Right lobe of liver (tissue), 6 donors: Measurements from ENCODE around the gene SUFU. TPM values are rescaled to one million over a fixed set of nuclear protein-coding genes. Genes with fewer than 3 reads are reported as not detected.

Experiments used
- ATAC-seq, 4 donors: fragments of 200-7000 bp; cut with Tn5 transposase; one replicate each; pipeline ENCODE4 v1.9.1; 2020; ENCODE audit warnings: mild to moderate bottlenecking in 4 of 4, moderate library complexity in 4 of 4
- DNase-seq, 3 donors: peaks; one replicate each; pipeline ENCODE4 v3.0.0-alpha.2; 2020
- H3K27ac ChIP-seq, 3 donors: fragments of 200-600 bp; one replicate each; pipeline ENCODE4 v1.8.0; 2022
- H3K27me3 ChIP-seq, 2 donors: fragments of 200-600 bp; one replicate each; pipeline ENCODE4 v1.8.0; 2022
- H3K36me3 ChIP-seq, 4 donors: fragments of 200-600 bp; sonication (generic) in 1 of 4; one replicate each; pipeline versions ENCODE4 v1.5.1 to v1.8.0; 2017 to 2022; ENCODE audit warnings: control low read depth in 1 of 4
- H3K4me1 ChIP-seq, 4 donors: fragments of 200-600 bp; sonication (generic) in 1 of 4; one replicate each; pipeline versions ENCODE4 v1.5.1 to v1.8.0; 2017 to 2022; ENCODE audit warnings: control low read depth in 1 of 4
- H3K4me3 ChIP-seq, 3 donors: fragments of 200-600 bp; one replicate each; pipeline ENCODE4 v1.8.0; 2022
- H3K9me3 ChIP-seq, 4 donors: fragments of 200-600 bp; sonication (generic) in 1 of 4; one replicate each; pipeline versions ENCODE4 v1.5.1 to v1.8.0; 2017 to 2022; ENCODE audit warnings: control low read depth in 1 of 4
- CTCF ChIP-seq, 4 donors: fragments of 200-600 bp in 3 of 4; fragments of 450-650 bp in 1 of 4; IDR thresholded peaks; one replicate each; pipeline versions ENCODE4 v1.5.1 to v1.8.0; 2016 to 2022; ENCODE audit warnings: antibody characterized with exemption in 4 of 4, mild to moderate bottlenecking in 2 of 4
- POLR2A ChIP-seq: fragments of 450-650 bp; IDR thresholded peaks from one replicate; pipeline ENCODE4 v1.6.1; 2017; ENCODE audit warnings: antibody characterized with exemption, mild to moderate bottlenecking
- WGBS: methylation state at CpG from one replicate; pipeline ENCODE4 v1.1.6; 2018; ENCODE audit warnings: low coverage, low lambda C conversion rate; ENCODE audit not compliant: insufficient coverage; ENCODE audit errors: missing lambda C conversion rate; 5-methylcytosine and 5-hydroxymethylcytosine counted together
- intact Hi-C, 2 donors: fragments of 100-400 bp; cut with DNase I; formaldehyde crosslinking; loops; one replicate each; pipeline versions ENCODE4 v1.11.2 to v1.14.1; 2022
- total RNA-seq, 6 experiments: library from RNA; depleted of rRNA in 2 of 6; stranded (reverse); fragments of >200 nt in 2 of 6; fragmentation: NEBNext Ultra II Directional in 3 of 6; extraction: Animal tissue kit (Norgen Biotek cat#: 25700) in 3 of 6; gene quantifications; one replicate each; pipeline versions ENCODE4 v1.1.0 to v1.2.4, GENCODE V29; 2016 to 2023
- donor health status: DM: no; HTN: yes; CAD: no.
- donor health status: DM: no; HTN: no; CAD: no.
- donor health status: DM: no; HTN: no; CAD: no.
- donor health status: DM: no; HTN: yes; CAD: no.
- donor health status: DM: no; HTN: yes; CAD: no.

The SUFU gene
- total RNA-seq, 6 experiments from 2014 or later = 4.2 to 6.2 (median 5.1) TPM

GRCh38 chr10:102597131-102597991 is 93.6 kb downstream of the SUFU start:
- no peaks in the 10 kb centered on the region for H3K36me3 ChIP-seq
- DNase-seq (peak; percentile 80 to 86 (median 84)), ATAC-seq (peak; percentile 80 to 89 (median 85))
- no peak overlapping the region for H3K4me3 ChIP-seq
- H3K27ac ChIP-seq = peak overlapping the region; percentile 63 to 83 (median 69)
- no peaks in the 10 kb centered on the region for H3K9me3 ChIP-seq
- peaks cover 0 to 38% (median 17%) of the 10 kb centered on the region in 4 donors for H3K4me1 ChIP-seq
- intact Hi-C loops = no loop called here
- 41% methylated on average over 11 of the region's 16 CpGs for WGBS
- TF ChIP-seq POLR2A = peak; percentile 52
- peak in 2 of 4 donors; percentile 19 to 25 for TF ChIP-seq CTCF (IDR thresholded peaks at IDR 0.05)
- no peaks in the 10 kb centered on the region for H3K27me3 ChIP-seq

- H3K27me3 ChIP-seq = no peaks in the 10 kb centered on the region
- peaks cover 0 to 2% (median 0%) of the 10 kb centered on the region in 4 donors for H3K36me3 ChIP-seq
- no peak overlapping the region for H3K4me3 ChIP-seq
- intact Hi-C loops = no loop called here
- 83% methylated on average over 8 of the region's 8 CpGs for WGBS
- no peaks in the 10 kb centered on the region for H3K9me3 ChIP-seq
- TF ChIP-seq POLR2A (no peak), CTCF (IDR thresholded peaks at IDR 0.05) (no peak)
- H3K27ac ChIP-seq = peak overlapping the region; percentile 62 to 83 (median 69)
- DNase-seq = no peak
- ATAC-seq = no peak
- H3K4me1 ChIP-seq = peaks cover 0 to 38% (median 17%) of the 10 kb centered on the region in 4 donors
Measured at GRCh38 chr10:102598243-102598642, 94.5 kb downstream of the SUFU start.

DNA sequence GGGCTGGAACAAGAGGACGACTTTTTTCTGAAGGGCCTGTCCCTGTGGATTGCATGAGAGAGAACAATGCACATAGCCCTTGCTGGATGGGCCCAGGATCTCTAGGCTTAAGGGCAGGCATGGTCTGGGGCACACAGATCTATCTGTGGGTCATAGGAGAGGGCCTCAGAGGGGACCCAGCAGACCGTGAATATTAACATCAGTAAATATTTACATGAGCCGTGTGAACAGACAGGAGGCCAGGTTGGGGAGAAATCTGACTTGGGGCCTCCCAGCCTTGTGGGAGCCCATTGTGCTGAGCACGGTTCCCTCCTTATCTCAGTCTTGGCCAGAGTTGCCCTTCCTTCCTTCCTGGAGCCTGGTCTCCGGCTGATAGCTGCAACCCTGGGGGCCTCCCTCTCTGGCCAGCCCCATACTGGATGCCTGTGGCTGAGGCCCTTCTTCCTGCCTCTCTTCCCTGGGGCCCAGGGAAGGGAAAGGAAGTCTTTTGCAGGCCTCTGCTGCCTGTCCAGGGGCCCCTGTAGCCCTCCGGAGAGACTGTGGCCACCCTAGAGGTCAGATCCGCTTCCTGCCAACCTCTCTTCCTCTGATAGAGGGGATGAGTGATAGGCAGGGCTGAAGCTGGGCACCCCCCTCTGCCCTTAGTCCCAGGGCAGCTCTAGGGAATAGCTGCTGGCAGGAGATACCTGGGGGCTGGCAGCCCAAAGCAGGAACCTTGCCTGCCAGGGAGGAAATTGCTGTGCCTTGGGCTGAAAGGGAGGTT is 96.0 kb downstream of the SUFU start:
- no peaks in the 10 kb centered on the region for H3K9me3 ChIP-seq
- TF ChIP-seq CTCF (IDR thresholded peaks at IDR 0.05) (no peak), POLR2A (no peak)
- peaks cover 0 to 38% (median 17%) of the 10 kb centered on the region in 4 donors for H3K4me1 ChIP-seq
- intact Hi-C loops = no loop called here
- WGBS = 40% methylated on average over 2 of the region's 7 CpGs
- H3K27me3 ChIP-seq = no peaks in the 10 kb centered on the region
- ATAC-seq = peak; percentile 7 to 62 (median 33)
- peak in 1 of 3 donors; percentile 48 for DNase-seq
- H3K36me3 ChIP-seq = peaks cover 0 to 8% (median 0%) of the 10 kb centered on the region in 4 donors
- no peak overlapping the region for H3K4me3 ChIP-seq
- H3K27ac ChIP-seq = peak overlapping the region in 1 of 3 donors; percentile 25

GRCh38 chr10:102600816-102601215 is 97.0 kb downstream of the SUFU start:
- H3K36me3 ChIP-seq = peaks cover 0 to 8% (median 0%) of the 10 kb centered on the region in 4 donors
- H3K4me1 ChIP-seq = peaks cover 0 to 36% (median 17%) of the 10 kb centered on the region in 4 donors
- 80% methylated on average over 2 of the region's 6 CpGs for WGBS
- TF ChIP-seq POLR2A (no peak), CTCF (IDR thresholded peaks at IDR 0.05) (no peak)
- H3K4me3 ChIP-seq = no peak overlapping the region
- no peaks in the 10 kb centered on the region for H3K27me3 ChIP-seq
- no peak overlapping the region for H3K27ac ChIP-seq
- ATAC-seq = no peak
- DNase-seq = no peak
- intact Hi-C loops = no loop called here
- no peaks in the 10 kb centered on the region for H3K9me3 ChIP-seq
